Fibroblast of lung (primary cell): Measurements from ENCODE around the gene SEMA3E.

Experiments used
- CTCF ChIP-seq, 2 donors: IDR thresholded peaks in 1 of 2; conservative IDR thresholded peaks in 1 of 2; 1 replicate in 1 of 2; 2 replicates in 1 of 2; pipeline ENCODE4 v1.5.1; 2011 to 2012; ENCODE audit warnings: low read length in 2 of 2, control low read depth in 1 of 2, inconsistent platforms in 1 of 2, low read depth in 1 of 2, mild to moderate bottlenecking in 1 of 2
- EZH2 ChIP-seq: IDR thresholded peaks from 2 replicates; pipeline ENCODE4 v1.5.1; 2012; ENCODE audit warnings: low read length, control low read depth, mild to moderate bottlenecking; ENCODE audit errors: missing control alignments

GRCh38 chr7:83629117-83629880, 19.6 kb downstream of the SEMA3E start:
- TF ChIP-seq CTCF (conservative IDR thresholded peaks at IDR 0.05 in 1 of 2, IDR thresholded peaks at IDR 0.05 in 1 of 2; ENCODE audit: low read depth in 1 of 2, low read length in 2 of 2) (no peak), EZH2 (no peak)
